Uterus (tissue), 2 donors: Measurements from ENCODE around the gene PRELID1.

Experiments used
- POLR2A ChIP-seq, 2 donors: fragments of 450-650 bp; IDR thresholded peaks; one replicate each; pipeline ENCODE4 v1.6.1; 2016; ENCODE audit warnings: antibody characterized with exemption in 2 of 2, mild to moderate bottlenecking in 1 of 2, moderate library complexity in 1 of 2
- TF ChIP-seq, protein P1 (sequence below), 4 experiments: fragments of 200-600 bp in 2 of 4; fragments of 450-650 bp in 2 of 4; sonication (generic) in 2 of 4; IDR thresholded peaks; one replicate each; pipeline ENCODE4 v1.5.1; 2016 to 2019; ENCODE audit warnings: antibody characterized with exemption in 4 of 4, mild to moderate bottlenecking in 2 of 4, moderate library complexity in 1 of 4

DNA sequence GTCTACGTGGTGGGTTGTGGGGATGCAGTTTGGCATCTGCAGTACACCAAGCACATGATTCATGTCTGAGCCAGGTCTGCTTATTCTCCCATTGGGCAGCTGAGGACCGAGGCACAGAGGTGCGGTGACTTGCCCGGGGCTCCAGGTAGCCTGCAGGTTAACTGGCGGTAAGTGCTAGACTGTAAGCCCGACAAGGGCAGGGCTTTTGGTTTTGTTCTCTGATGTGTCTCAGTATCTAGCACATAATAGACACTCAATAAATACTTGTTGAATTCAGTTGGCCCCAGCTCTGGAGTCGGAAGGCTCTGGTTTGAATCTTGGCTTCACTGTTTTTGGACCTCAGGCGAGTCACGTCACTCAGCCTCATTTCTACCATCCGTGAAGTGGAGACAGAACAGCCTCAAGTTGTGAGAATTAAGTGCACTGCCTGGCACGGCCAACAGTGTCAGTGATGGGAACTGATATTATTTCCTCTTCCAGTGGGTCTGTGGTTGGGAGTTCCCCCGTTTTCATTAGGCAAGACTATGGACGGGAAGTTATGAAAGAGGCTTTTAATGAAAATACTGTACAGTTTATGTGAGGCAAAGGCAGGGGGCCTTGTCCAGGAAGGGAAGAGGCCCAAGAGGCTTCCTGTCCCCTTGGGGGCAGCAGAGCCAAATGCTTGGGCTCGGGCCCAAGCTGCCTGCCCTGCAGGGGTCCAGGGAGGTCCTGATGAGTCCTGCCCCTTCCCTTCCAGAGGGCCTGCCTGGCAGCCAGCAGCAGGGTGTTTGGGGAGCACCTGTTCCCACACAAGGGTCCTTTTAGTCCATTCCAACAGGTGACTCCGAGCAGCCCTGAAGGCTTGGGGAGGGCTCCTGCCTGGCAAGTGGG is 3.3 kb downstream of the PRELID1 start:
- TF ChIP-seq, protein P1, sequence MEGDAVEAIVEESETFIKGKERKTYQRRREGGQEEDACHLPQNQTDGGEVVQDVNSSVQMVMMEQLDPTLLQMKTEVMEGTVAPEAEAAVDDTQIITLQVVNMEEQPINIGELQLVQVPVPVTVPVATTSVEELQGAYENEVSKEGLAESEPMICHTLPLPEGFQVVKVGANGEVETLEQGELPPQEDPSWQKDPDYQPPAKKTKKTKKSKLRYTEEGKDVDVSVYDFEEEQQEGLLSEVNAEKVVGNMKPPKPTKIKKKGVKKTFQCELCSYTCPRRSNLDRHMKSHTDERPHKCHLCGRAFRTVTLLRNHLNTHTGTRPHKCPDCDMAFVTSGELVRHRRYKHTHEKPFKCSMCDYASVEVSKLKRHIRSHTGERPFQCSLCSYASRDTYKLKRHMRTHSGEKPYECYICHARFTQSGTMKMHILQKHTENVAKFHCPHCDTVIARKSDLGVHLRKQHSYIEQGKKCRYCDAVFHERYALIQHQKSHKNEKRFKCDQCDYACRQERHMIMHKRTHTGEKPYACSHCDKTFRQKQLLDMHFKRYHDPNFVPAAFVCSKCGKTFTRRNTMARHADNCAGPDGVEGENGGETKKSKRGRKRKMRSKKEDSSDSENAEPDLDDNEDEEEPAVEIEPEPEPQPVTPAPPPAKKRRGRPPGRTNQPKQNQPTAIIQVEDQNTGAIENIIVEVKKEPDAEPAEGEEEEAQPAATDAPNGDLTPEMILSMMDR (IDR thresholded peaks at IDR 0.05) = no peak
- no peak for TF ChIP-seq POLR2A (IDR thresholded peaks at IDR 0.05)
